PC-9 (cell line): ENCODE measurements around the gene RHCE. TPM values are rescaled to one million over a fixed set of nuclear protein-coding genes. Genes with fewer than 3 reads are reported as not detected.
A peak's percentile ranks its signal among the peaks of the same experiment; 100 is the strongest.

Experiments
- BruUV-seq: library from RNA; stranded (reverse); fragments of 400-500 nt; replicated peaks from 2 replicates; lab custom pipeline; 2021; lab: Mats Ljungman, UMichigan
- CTCF ChIA-PET: fragments of 300-600 bp; sonication (Branson Sonifier 250); formaldehyde crosslinking; loops from one replicate; lab custom pipeline; 2022; ENCODE audit warnings: antibody characterized with exemption; lab: Charles Lee
- POLR2A ChIA-PET: fragments of 300-600 bp; sonication (Branson Sonifier 250); formaldehyde crosslinking; loops from one replicate; lab custom pipeline; 2022; ENCODE audit warnings: antibody characterized with exemption; ENCODE audit not compliant: unreplicated experiment; lab: Charles Lee
- DNase-seq, 2 experiments: peaks; one replicate each; pipeline versions ENCODE4 v3.0.0 to v3.0.0-alpha.2; 2015 to 2022; ENCODE audit warnings: mixed read lengths in 1 of 2
- H2AFZ ChIP-seq: fragments of 200-600 bp; sonication (generic); 2 replicates; pipeline ENCODE4 v1.8.1; 2017; ENCODE audit warnings: antibody characterized with exemption
- H3F3A ChIP-seq: fragments of 200-600 bp; sonication (generic); 2 replicates; pipeline ENCODE4 v1.8.1; 2017; ENCODE audit warnings: antibody characterized with exemption, mild to moderate bottlenecking, low read depth; ENCODE audit not compliant: insufficient read depth
- H3K27ac ChIP-seq: fragments of 200-600 bp; sonication (generic); 2 replicates; pipeline ENCODE4 v1.6.1; 2016; ENCODE audit warnings: mixed run types
- H3K27me3 ChIP-seq: fragments of 200-600 bp; sonication (generic); 2 replicates; pipeline ENCODE4 v1.6.1; 2016; ENCODE audit warnings: low read depth, mixed run types; ENCODE audit not compliant: insufficient read depth
- H3K36me3 ChIP-seq: fragments of 200-600 bp; sonication (generic); 2 replicates; pipeline ENCODE4 v1.6.1; 2016; ENCODE audit warnings: low read depth, mixed run types
- H3K4me1 ChIP-seq: fragments of 200-600 bp; sonication (generic); replicated peaks from 2 replicates; pipeline ENCODE4 v1.6.1; 2016; ENCODE audit warnings: mixed run types; ENCODE audit not compliant: insufficient read depth
- H3K4me2 ChIP-seq: fragments of 200-600 bp; sonication (generic); 2 replicates; pipeline ENCODE4 v1.6.1; 2017; ENCODE audit warnings: mixed run types
- H3K4me3 ChIP-seq: fragments of 200-600 bp; sonication (generic); 2 replicates; pipeline ENCODE4 v1.6.1; 2016; ENCODE audit warnings: mixed run types
- H3K79me2 ChIP-seq: fragments of 200-600 bp; sonication (generic); 2 replicates; pipeline ENCODE4 v1.6.1; 2017; ENCODE audit warnings: low read depth, mixed run types
- H3K9me2 ChIP-seq: fragments of 200-600 bp; sonication (generic); 2 replicates; pipeline ENCODE4 v1.8.1; 2017; ENCODE audit warnings: mild to moderate bottlenecking; ENCODE audit not compliant: insufficient read depth
- H3K9me3 ChIP-seq: fragments of 200-600 bp; sonication (generic); 2 replicates; pipeline ENCODE4 v1.8.1; 2016; ENCODE audit warnings: low read depth; ENCODE audit not compliant: insufficient read depth
- H4K20me1 ChIP-seq: fragments of 200-600 bp; sonication (generic); 2 replicates; pipeline ENCODE4 v1.8.1; 2017; ENCODE audit not compliant: insufficient read depth
- EZH2 ChIP-seq: fragments of 200-600 bp; sonication (generic); IDR thresholded peaks from 2 replicates; pipeline ENCODE4 v1.8.0; 2017; ENCODE audit warnings: antibody characterized with exemption, low read depth
- intact Hi-C: fragments of 100-400 bp; cut with micrococcal nuclease; formaldehyde crosslinking; loops from one replicate; pipeline ENCODE4 v1.10.0; 2022; ENCODE audit not compliant: unreplicated experiment
- total RNA-seq: library from RNA; stranded (reverse); gene quantifications from 2 replicates; pipeline ENCODE4 v1.2.3, GENCODE V29; 2021
- TF ChIP-seq, protein P1 (sequence below): fragments of 200-600 bp; sonication (generic); conservative IDR thresholded peaks from 2 replicates; pipeline ENCODE4 v1.6.1; 2017; ENCODE audit warnings: mixed run types, antibody characterized with exemption, mild to moderate bottlenecking, moderate library complexity

RHCE gene
- total RNA-seq, 1 experiment from 2014 or later: 0.22 TPM

DNA sequence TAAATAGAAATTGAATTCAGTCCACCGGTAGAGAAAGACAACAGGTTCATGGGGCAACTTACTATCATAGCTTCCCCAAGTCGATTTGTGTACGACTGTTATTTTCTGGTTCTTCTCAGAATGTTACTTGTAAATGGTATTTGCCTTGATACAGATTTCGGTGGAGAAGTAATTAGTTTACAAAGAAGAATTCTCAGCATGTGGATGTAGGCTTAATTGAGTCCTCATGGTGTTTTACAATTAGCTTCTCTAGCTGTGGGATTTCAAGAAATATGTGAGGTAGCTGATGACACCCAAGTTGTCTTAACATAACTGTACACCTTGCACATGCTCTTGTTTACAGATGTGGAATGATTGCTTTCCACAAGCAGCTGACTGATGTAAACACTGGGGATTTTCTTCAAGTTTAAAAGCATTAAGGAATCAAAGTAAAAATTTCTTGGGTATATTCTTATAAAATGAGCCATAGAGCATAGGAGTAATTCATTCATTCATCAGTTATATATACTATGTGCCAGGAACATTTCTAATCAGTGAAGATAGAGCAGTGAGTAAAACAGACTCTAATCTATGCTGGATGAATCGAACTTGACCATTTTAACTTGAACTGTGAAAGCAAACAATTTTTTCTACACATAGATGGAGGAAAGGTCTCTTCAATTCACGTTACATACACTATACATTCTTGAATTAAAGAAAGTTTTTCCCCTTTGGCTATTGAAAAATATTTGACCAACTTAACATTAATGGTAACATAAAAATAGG is 11.5 kb upstream of the RHCE start:
- Histone ChIP-seq H3K79me2 (peaks cover 19% of the 10 kb centered on the region), H3K9me3 (no peaks in the 10 kb centered on the region), H2AFZ (peak overlapping the region; percentile 73; the same call in 1 of the 2 replicates), H3F3A (no peaks in the 10 kb centered on the region; the same call in 1 of the 2 replicates), H3K36me3 (no peaks in the 10 kb centered on the region), H3K4me2 (peak overlapping the region; percentile 87), H3K4me3 (peak overlapping the region; percentile 85), H4K20me1 (no peaks in the 10 kb centered on the region), H3K9me2 (no peaks in the 10 kb centered on the region), H3K27ac (no peak overlapping the region), H3K27me3 (no peaks in the 10 kb centered on the region), H3K4me1 (peaks cover 14% of the 10 kb centered on the region; the same call in 1 of the 2 replicates)
- no peak for DNase-seq
- BruUV-seq: TSS peak; percentile 34
- TF ChIP-seq, protein P1, sequence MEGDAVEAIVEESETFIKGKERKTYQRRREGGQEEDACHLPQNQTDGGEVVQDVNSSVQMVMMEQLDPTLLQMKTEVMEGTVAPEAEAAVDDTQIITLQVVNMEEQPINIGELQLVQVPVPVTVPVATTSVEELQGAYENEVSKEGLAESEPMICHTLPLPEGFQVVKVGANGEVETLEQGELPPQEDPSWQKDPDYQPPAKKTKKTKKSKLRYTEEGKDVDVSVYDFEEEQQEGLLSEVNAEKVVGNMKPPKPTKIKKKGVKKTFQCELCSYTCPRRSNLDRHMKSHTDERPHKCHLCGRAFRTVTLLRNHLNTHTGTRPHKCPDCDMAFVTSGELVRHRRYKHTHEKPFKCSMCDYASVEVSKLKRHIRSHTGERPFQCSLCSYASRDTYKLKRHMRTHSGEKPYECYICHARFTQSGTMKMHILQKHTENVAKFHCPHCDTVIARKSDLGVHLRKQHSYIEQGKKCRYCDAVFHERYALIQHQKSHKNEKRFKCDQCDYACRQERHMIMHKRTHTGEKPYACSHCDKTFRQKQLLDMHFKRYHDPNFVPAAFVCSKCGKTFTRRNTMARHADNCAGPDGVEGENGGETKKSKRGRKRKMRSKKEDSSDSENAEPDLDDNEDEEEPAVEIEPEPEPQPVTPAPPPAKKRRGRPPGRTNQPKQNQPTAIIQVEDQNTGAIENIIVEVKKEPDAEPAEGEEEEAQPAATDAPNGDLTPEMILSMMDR: no peak
- no peak for TF ChIP-seq EZH2
- CTCF ChIA-PET: interaction anchor here (0.7 kb wide), 1 partner anchor 73 kb away, joined by 6 read pairs; no protein-coding TSS in a partner anchor
- intact Hi-C loops: no loop called here
- POLR2A ChIA-PET: no interaction called here

DNA sequence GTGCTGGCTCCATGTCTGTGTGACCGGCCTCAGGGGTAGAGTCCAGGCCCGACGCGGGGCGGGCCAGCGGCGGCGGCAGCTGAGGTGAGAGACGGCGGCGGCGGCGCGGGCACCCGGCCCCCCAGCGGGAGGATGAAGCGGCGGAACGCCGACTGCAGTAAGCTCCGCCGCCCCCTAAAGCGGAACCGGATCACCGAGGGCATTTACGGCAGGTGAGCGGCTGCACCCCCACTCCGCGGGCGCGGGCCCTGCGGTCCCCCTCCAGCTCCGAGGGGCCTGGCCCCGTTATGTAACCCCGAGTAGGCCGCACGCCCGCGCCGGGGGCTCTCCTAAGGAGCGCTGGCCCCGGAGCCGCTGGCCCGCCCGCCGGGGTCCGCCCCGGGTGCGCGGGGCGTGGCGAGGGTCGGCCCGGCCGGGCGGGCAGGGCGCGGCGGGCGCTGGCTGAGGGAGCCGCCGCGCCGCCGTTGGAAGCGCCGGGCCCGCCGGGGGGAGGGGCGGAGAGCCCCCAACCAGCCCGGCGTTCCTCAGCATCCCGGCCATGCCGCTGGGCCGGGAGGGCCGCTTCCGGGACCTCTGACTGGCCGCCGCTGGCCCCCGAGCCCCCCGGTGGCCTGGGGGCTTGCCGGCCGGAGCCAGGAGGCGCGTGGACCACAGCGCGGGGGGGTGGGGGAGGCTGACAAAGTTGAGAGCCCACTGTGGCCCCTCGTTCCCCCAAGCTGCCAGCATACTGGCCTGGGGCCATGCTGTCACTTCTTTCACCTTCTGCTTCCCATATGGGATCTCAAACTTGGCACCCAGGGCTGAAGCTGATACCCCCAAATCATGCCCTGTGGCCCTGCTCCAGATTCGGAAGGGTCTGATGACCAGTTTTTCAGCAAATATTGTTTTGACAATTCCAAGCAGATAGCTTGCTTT is 10.6 kb upstream of the RHCE start:
- TF ChIP-seq, protein P1: no peak
- peaks cover 19% of the 10 kb centered on the region for H3K79me2 ChIP-seq
- no TSS peak for BruUV-seq

More for the DNA sequence above, 10.6 kb upstream of the RHCE start:
- no peaks in the 10 kb centered on the region for H3K9me2 ChIP-seq
- intact Hi-C loops: no loop called here
- H3K27ac ChIP-seq: no peak overlapping the region
- no peaks in the 10 kb centered on the region for H4K20me1 ChIP-seq
- H3K36me3 ChIP-seq: no peaks in the 10 kb centered on the region
- H2AFZ ChIP-seq: peak overlapping the region; percentile 73
- H3K4me1 ChIP-seq: peaks cover 18% of the 10 kb centered on the region; the same call in 1 of the 2 replicates
- POLR2A ChIA-PET: interaction anchor here (0.6 kb wide), 1 partner anchor 107 kb away, joined by 3 read pairs; no protein-coding TSS in a partner anchor
- H3K4me3 ChIP-seq: peak overlapping the region; percentile 85
- H3F3A ChIP-seq: peaks cover 5% of the 10 kb centered on the region; the same call in 1 of the 2 replicates
- H3K4me2 ChIP-seq: peak overlapping the region; percentile 87
- CTCF ChIA-PET: interaction anchor here (0.7 kb wide), 1 partner anchor 74 kb away, joined by 6 read pairs; no protein-coding TSS in a partner anchor
- H3K27me3 ChIP-seq: no peaks in the 10 kb centered on the region
- no peaks in the 10 kb centered on the region for H3K9me3 ChIP-seq
- no peak for DNase-seq
